PC-9 (cell line): Measurements from ENCODE around the gene LRRC32. TPM values are rescaled to one million over a fixed set of nuclear protein-coding genes. Genes with fewer than 3 reads are reported as not detected.

ENCODE experiments used
- BruUV-seq: library from RNA; stranded (reverse); fragments of 400-500 nt; replicated peaks from 2 replicates; lab custom pipeline; 2021; lab: Mats Ljungman, UMichigan
- CTCF ChIA-PET: fragments of 300-600 bp; sonication (Branson Sonifier 250); formaldehyde crosslinking; loops from one replicate; lab custom pipeline; 2022; ENCODE audit warnings: antibody characterized with exemption; lab: Charles Lee
- POLR2A ChIA-PET: fragments of 300-600 bp; sonication (Branson Sonifier 250); formaldehyde crosslinking; loops from one replicate; lab custom pipeline; 2022; ENCODE audit warnings: antibody characterized with exemption; ENCODE audit not compliant: unreplicated experiment; lab: Charles Lee
- DNase-seq, 2 experiments: peaks; one replicate each; pipeline versions ENCODE4 v3.0.0 to v3.0.0-alpha.2; 2015 to 2022; ENCODE audit warnings: mixed read lengths in 1 of 2
- H2AFZ ChIP-seq: fragments of 200-600 bp; sonication (generic); 2 replicates; pipeline ENCODE4 v1.8.1; 2017; ENCODE audit warnings: antibody characterized with exemption
- H3F3A ChIP-seq: fragments of 200-600 bp; sonication (generic); 2 replicates; pipeline ENCODE4 v1.8.1; 2017; ENCODE audit warnings: antibody characterized with exemption, mild to moderate bottlenecking, low read depth; ENCODE audit not compliant: insufficient read depth
- H3K27ac ChIP-seq: fragments of 200-600 bp; sonication (generic); 2 replicates; pipeline ENCODE4 v1.6.1; 2016; ENCODE audit warnings: mixed run types
- H3K27me3 ChIP-seq: fragments of 200-600 bp; sonication (generic); 2 replicates; pipeline ENCODE4 v1.6.1; 2016; ENCODE audit warnings: low read depth, mixed run types; ENCODE audit not compliant: insufficient read depth
- H3K36me3 ChIP-seq: fragments of 200-600 bp; sonication (generic); 2 replicates; pipeline ENCODE4 v1.6.1; 2016; ENCODE audit warnings: low read depth, mixed run types
- H3K4me1 ChIP-seq: fragments of 200-600 bp; sonication (generic); replicated peaks from 2 replicates; pipeline ENCODE4 v1.6.1; 2016; ENCODE audit warnings: mixed run types; ENCODE audit not compliant: insufficient read depth
- H3K4me2 ChIP-seq: fragments of 200-600 bp; sonication (generic); 2 replicates; pipeline ENCODE4 v1.6.1; 2017; ENCODE audit warnings: mixed run types
- H3K4me3 ChIP-seq: fragments of 200-600 bp; sonication (generic); 2 replicates; pipeline ENCODE4 v1.6.1; 2016; ENCODE audit warnings: mixed run types
- H3K79me2 ChIP-seq: fragments of 200-600 bp; sonication (generic); 2 replicates; pipeline ENCODE4 v1.6.1; 2017; ENCODE audit warnings: low read depth, mixed run types
- H3K9me2 ChIP-seq: fragments of 200-600 bp; sonication (generic); 2 replicates; pipeline ENCODE4 v1.8.1; 2017; ENCODE audit warnings: mild to moderate bottlenecking; ENCODE audit not compliant: insufficient read depth
- H3K9me3 ChIP-seq: fragments of 200-600 bp; sonication (generic); 2 replicates; pipeline ENCODE4 v1.8.1; 2016; ENCODE audit warnings: low read depth; ENCODE audit not compliant: insufficient read depth
- H4K20me1 ChIP-seq: fragments of 200-600 bp; sonication (generic); 2 replicates; pipeline ENCODE4 v1.8.1; 2017; ENCODE audit not compliant: insufficient read depth
- CTCF ChIP-seq: fragments of 200-600 bp; sonication (generic); conservative IDR thresholded peaks from 2 replicates; pipeline ENCODE4 v1.6.1; 2017; ENCODE audit warnings: mixed run types, antibody characterized with exemption, mild to moderate bottlenecking, moderate library complexity
- EZH2 ChIP-seq: fragments of 200-600 bp; sonication (generic); IDR thresholded peaks from 2 replicates; pipeline ENCODE4 v1.8.0; 2017; ENCODE audit warnings: antibody characterized with exemption, low read depth
- intact Hi-C: fragments of 100-400 bp; cut with micrococcal nuclease; formaldehyde crosslinking; loops from one replicate; pipeline ENCODE4 v1.10.0; 2022; ENCODE audit not compliant: unreplicated experiment
- total RNA-seq: library from RNA; stranded (reverse); gene quantifications from 2 replicates; pipeline ENCODE4 v1.2.3, GENCODE V29; 2021

Gene LRRC32
- total RNA-seq, 1 experiment from 2014 or later: not detected

- Histone ChIP-seq H3K4me1 (no peaks in the 10 kb centered on the region), H3K9me2 (no peaks in the 10 kb centered on the region), H3K36me3 (no peaks in the 10 kb centered on the region), H3K4me3 (no peak overlapping the region), H3K79me2 (no peaks in the 10 kb centered on the region), H4K20me1 (no peaks in the 10 kb centered on the region), H2AFZ (no peak overlapping the region), H3F3A (no peaks in the 10 kb centered on the region), H3K27me3 (0 out of 2 replicates have a peak, but pooled peaks cover 4% of the 10 kb centered on the region), H3K9me3 (no peaks in the 10 kb centered on the region), H3K27ac (no peak overlapping the region), H3K4me2 (no peak overlapping the region)
- TF ChIP-seq EZH2 (no peak), CTCF (no peak)
- no peak for DNase-seq
- POLR2A ChIA-PET: no interaction called here
- CTCF ChIA-PET: no interaction called here
- no TSS peak for BruUV-seq
- intact Hi-C loops: no loop called here
These were observed 52.8 kb downstream of the LRRC32 start for GRCh38 chr11:76617553-76618265.

GRCh38 chr11:76616676-76617552, 53.6 kb downstream of the LRRC32 start:
- intact Hi-C loops: no loop called here
- H3K27ac ChIP-seq: no peak overlapping the region
- no peak overlapping the region for H2AFZ ChIP-seq
- CTCF ChIA-PET: no interaction called here
- no peak overlapping the region for H3K4me3 ChIP-seq
- no peaks in the 10 kb centered on the region for H3K9me2 ChIP-seq
- POLR2A ChIA-PET: no interaction called here
- H3K27me3 ChIP-seq: peaks cover 4% of the 10 kb centered on the region; the same call in 1 of the 2 replicates
- DNase-seq: no peak
- H3K4me2 ChIP-seq: no peak overlapping the region
- no peaks in the 10 kb centered on the region for H3K36me3 ChIP-seq
- H3K4me1 ChIP-seq: no peaks in the 10 kb centered on the region
- H3K79me2 ChIP-seq: no peaks in the 10 kb centered on the region
- TF ChIP-seq CTCF: no peak
- TF ChIP-seq EZH2: no peak
- no peaks in the 10 kb centered on the region for H3K9me3 ChIP-seq
- H4K20me1 ChIP-seq: no peaks in the 10 kb centered on the region
- no peaks in the 10 kb centered on the region for H3F3A ChIP-seq
- BruUV-seq: no TSS peak

- intact Hi-C loops: no loop called here
- H3K4me3 ChIP-seq: no peak overlapping the region
- ChIA-PET POLR2A (no interaction called here), CTCF (no interaction called here)
- no peak overlapping the region for H3K27ac ChIP-seq
- DNase-seq: no peak
- H3F3A ChIP-seq: no peaks in the 10 kb centered on the region
- no peaks in the 10 kb centered on the region for H3K9me3 ChIP-seq
- no TSS peak for BruUV-seq
- no peaks in the 10 kb centered on the region for H3K4me1 ChIP-seq
- no peak overlapping the region for H3K4me2 ChIP-seq
- H3K79me2 ChIP-seq: no peaks in the 10 kb centered on the region
- no peak overlapping the region for H2AFZ ChIP-seq
- TF ChIP-seq EZH2 (no peak), CTCF (no peak)
- H3K27me3 ChIP-seq: peaks cover 4% of the 10 kb centered on the region; the same call in 1 of the 2 replicates
- no peaks in the 10 kb centered on the region for H4K20me1 ChIP-seq
- no peaks in the 10 kb centered on the region for H3K36me3 ChIP-seq
- H3K9me2 ChIP-seq: no peaks in the 10 kb centered on the region
These were observed 54.6 kb downstream of the LRRC32 start for GRCh38 chr11:76615950-76616349.
